ENCODE results near the gene CRYBG1.

Gene CRYBG1

GRCh38 chr6:106490436-106490835, 129.9 kb downstream of the CRYBG1 start:
- POLR2A ChIA-PET = no interaction called here
- CTCF ChIA-PET = interaction anchor here (0.9 kb wide), 1 partner anchor 22 kb away, joined by 5 read pairs; no protein-coding TSS in a partner anchor

GRCh38 chr6:106490974-106491373, 130.5 kb downstream of the CRYBG1 start:
- CTCF ChIA-PET = interaction anchor here (1.1 to 1.5 kb wide), 2 partner anchors 11 to 46 kb away, joined by 4 to 5 read pairs; no protein-coding TSS in a partner anchor
- DNase-seq (ENCODE audit: extremely low spot score) = no peak
- POLR2A ChIA-PET = no interaction called here
- no peak for TF ChIP-seq CTCF (IDR thresholded peaks at IDR 0.05; ENCODE audit: control extremely low read depth, extremely low read depth, low read depth, missing control alignments)

More at GRCh38 chr6:106490436-106490835, 129.9 kb downstream of the CRYBG1 start:
- no peak for DNase-seq (ENCODE audit: extremely low spot score)
- no peak for TF ChIP-seq CTCF (IDR thresholded peaks at IDR 0.05; ENCODE audit: control extremely low read depth, extremely low read depth, low read depth, missing control alignments)

GRCh38 chr6:106495014-106495413, 134.5 kb downstream of the CRYBG1 start:
- ChIA-PET CTCF (no interaction called here), POLR2A (no interaction called here)
- DNase-seq (ENCODE audit: extremely low spot score) = no peak
- no peak for TF ChIP-seq CTCF (IDR thresholded peaks at IDR 0.05; ENCODE audit: control extremely low read depth, extremely low read depth, low read depth, missing control alignments)

- ChIA-PET POLR2A (no interaction called here), CTCF (no interaction called here)
- no peak for TF ChIP-seq CTCF (IDR thresholded peaks at IDR 0.05; ENCODE audit: control extremely low read depth, extremely low read depth, low read depth, missing control alignments)
- no peak for DNase-seq (ENCODE audit: extremely low spot score)
Measured at GRCh38 chr6:106496823-106497222, 136.3 kb downstream of the CRYBG1 start.

GRCh38 chr6:106501960-106502371, 141.4 kb downstream of the CRYBG1 start:
- no peak for TF ChIP-seq CTCF (IDR thresholded peaks at IDR 0.05; ENCODE audit: control extremely low read depth, extremely low read depth, low read depth, missing control alignments)
- ChIA-PET POLR2A (no interaction called here), CTCF (interaction anchor here (1.1 to 2.9 kb wide), 2 partner anchors 10 to 65 kb away, joined by 4 to 15 read pairs; no protein-coding TSS in a partner anchor)
- DNase-seq (ENCODE audit: extremely low spot score) = no peak

- POLR2A ChIA-PET = no interaction called here
- CTCF ChIA-PET = interaction anchor here (2.9 kb wide), 1 partner anchor 9 kb away, joined by 15 read pairs; no protein-coding TSS in a partner anchor
- no peak for DNase-seq (ENCODE audit: extremely low spot score)
- no peak for TF ChIP-seq CTCF (IDR thresholded peaks at IDR 0.05; ENCODE audit: control extremely low read depth, extremely low read depth, low read depth, missing control alignments)
Measured at GRCh38 chr6:106502559-106502958, 142.0 kb downstream of the CRYBG1 start.
